ENCODE results near the gene S100A7A. TPM values are rescaled to one million over a fixed set of nuclear protein-coding genes. Genes with fewer than 3 reads are reported as not detected.

Gene S100A7A
- total RNA-seq (2016; rRNA removed; fragmentation: Illumina TruSeq; extraction: Trizol) (not detected in 2 replicates), polyA plus RNA-seq (2011; rRNA removed) (not detected in 2 replicates), polyA minus RNA-seq (2011; rRNA and poly(A)+ RNA removed; ENCODE audit: low replicate concordance) (not detected in 2 replicates), Bru-seq, nascent RNA (not detected), BruChase-seq, experiment 1, labeled RNA remaining after a 6-hour chase (not detected), BruChase-seq, experiment 2, labeled RNA remaining after a 2-hour chase (not detected)
- total RNA-seq (2016; cell fraction: cytosol; rRNA removed; fragmentation: Illumina TruSeq; extraction: Trizol; ENCODE audit: low read depth), result not detected in 2 replicates
- not detected in 2 replicates for total RNA-seq (2016; cell fraction: insoluble cytoplasmic fraction; rRNA removed; fragmentation: Illumina TruSeq; extraction: Trizol)
- not detected in 2 replicates for total RNA-seq (2016; cell fraction: membrane; rRNA removed; fragmentation: Illumina TruSeq; extraction: Trizol)
- total RNA-seq (2016; cell fraction: nucleus; rRNA removed; fragmentation: Illumina TruSeq; extraction: Trizol), result not detected in 2 replicates
- polyA plus RNA-seq (2011; cell fraction: cytosol; rRNA removed), result not detected in 2 replicates
- polyA plus RNA-seq (2011; cell fraction: nucleus; rRNA removed), result not detected in 2 replicates
- polyA plus RNA-seq (2012), result not detected in 2 replicates
- not detected in 2 replicates for polyA plus RNA-seq (2016; cell fraction: cytosol; fragmentation: Illumina TruSeq; extraction: Trizol; ENCODE audit: low read depth)
- polyA plus RNA-seq (2016; cell fraction: insoluble cytoplasmic fraction; fragmentation: Illumina TruSeq; extraction: Trizol; ENCODE audit: low read depth), result not detected in 2 replicates
- polyA plus RNA-seq (2016; cell fraction: membrane; fragmentation: Illumina TruSeq; extraction: Trizol; ENCODE audit: low read depth), result not detected in 2 replicates
- not detected in 2 replicates for polyA plus RNA-seq (2016; cell fraction: nucleus; fragmentation: Illumina TruSeq; extraction: Trizol; ENCODE audit: insufficient read depth, low read depth)
- not detected in 2 replicates for polyA minus RNA-seq (2011; cell fraction: cytosol; rRNA and poly(A)+ RNA removed)
- polyA minus RNA-seq (2011; cell fraction: nucleus; rRNA and poly(A)+ RNA removed), result not detected in 2 replicates
- long read RNA-seq, experiment 1, result 0 reads
- long read RNA-seq, experiment 2, result 0 reads

- intact Hi-C loops (cut with micrococcal nuclease; ENCODE audit: unreplicated experiment), result no loop called here
- no peak within 1 kb of the TSS for H2AFZ ChIP-seq (ENCODE audit: low read length)
- FAIRE-seq, result no peak
- TF ChIP-seq ZKSCAN5 (CRISPR knock-in tag; IDR thresholded peaks at IDR 0.05), result no peak
- no peak for TF ChIP-seq ZNF207 (IDR thresholded peaks at IDR 0.05; ENCODE audit: borderline replicate concordance)
- TF ChIP-seq BRF2 (CRISPR knock-in tag; IDR thresholded peaks at IDR 0.05), result no peak
- no peak for TF ChIP-seq ZNF362 (CRISPR knock-in tag; IDR thresholded peaks at IDR 0.05; ENCODE audit: borderline replicate concordance)
- TF ChIP-seq ZMYM2 (CRISPR knock-in tag; IDR thresholded peaks at IDR 0.05), result no peak
- TF ChIP-seq GLMP (CRISPR knock-in tag; IDR thresholded peaks at IDR 0.05; ENCODE audit: borderline replicate concordance), result no peak
- 8% methylated on average over 5 of the region's 6 CpGs for WGBS (ENCODE audit: low lambda C conversion rate)
- no peak for DNase-seq (ENCODE audit: low spot score)
- H3K4me3 ChIP-seq (replicated peaks in 1 of 3; ENCODE audit: insufficient read depth in 1 of 3, low read depth in 2 of 3, low read length in 3 of 3), result no peak within 1 kb of the TSS
- POLR2A ChIA-PET, result no interaction called here
- H3K27ac ChIP-seq (ENCODE audit: extremely low read length, insufficient read depth, low read length), result no peak within 1 kb of the TSS
- no peak for ATAC-seq
- no peaks in the 10 kb centered on the region for H3K36me3 ChIP-seq (replicated peaks in 1 of 2; ENCODE audit: control insufficient read depth in 1 of 2, insufficient read depth in 2 of 2, low read length in 2 of 2)
- H3K9ac ChIP-seq (ENCODE audit: insufficient read depth, low read depth, low read length), result no peak within 1 kb of the TSS
- no peaks in the 10 kb centered on the region; a peak in 1 of 5 replicates for H3K27me3 ChIP-seq (ENCODE audit: control insufficient read depth in 1 of 2, insufficient read depth in 2 of 2, low read length in 2 of 2)
- CTCF ChIA-PET (ENCODE audit: low intra/inter-chr PET ratio, low total read pairs), result no interaction called here
- in situ Hi-C loops (cut with HindIII; ENCODE audit: extremely low pct_ligation_motif_present, low pct_unique_long_range_greater_than_20kb), result no loop called here
- no peak within 1 kb of the TSS for H3K4me2 ChIP-seq (ENCODE audit: low read depth, low read length)
- no TSS peak for BruUV-seq (replicated peaks)
- H3K4me1 ChIP-seq (ENCODE audit: insufficient read depth, low read length), result no peaks in the 10 kb centered on the region
- H4K20me1 ChIP-seq (ENCODE audit: insufficient read depth, low read length), result no peaks in the 10 kb centered on the region
- H3K9me3 ChIP-seq (ENCODE audit: low read length), result no peaks in the 10 kb centered on the region
- no peaks in the 10 kb centered on the region for H3K79me2 ChIP-seq (ENCODE audit: insufficient read depth, low read length)
These were observed at the start of gene S100A7A for GRCh38 chr1:153415850-153416570. S100A7A (plus strand) TSS chr1:153416520; CDS start chr1:153418083, 1,563 bp downstream.
